ENCODE results near the gene C1QTNF8. TPM values are rescaled to one million over a fixed set of nuclear protein-coding genes. Genes with fewer than 3 reads are reported as not detected.

C1QTNF8 gene
- total and polyA plus RNA-seq, 11 donors = not detected

DNA sequence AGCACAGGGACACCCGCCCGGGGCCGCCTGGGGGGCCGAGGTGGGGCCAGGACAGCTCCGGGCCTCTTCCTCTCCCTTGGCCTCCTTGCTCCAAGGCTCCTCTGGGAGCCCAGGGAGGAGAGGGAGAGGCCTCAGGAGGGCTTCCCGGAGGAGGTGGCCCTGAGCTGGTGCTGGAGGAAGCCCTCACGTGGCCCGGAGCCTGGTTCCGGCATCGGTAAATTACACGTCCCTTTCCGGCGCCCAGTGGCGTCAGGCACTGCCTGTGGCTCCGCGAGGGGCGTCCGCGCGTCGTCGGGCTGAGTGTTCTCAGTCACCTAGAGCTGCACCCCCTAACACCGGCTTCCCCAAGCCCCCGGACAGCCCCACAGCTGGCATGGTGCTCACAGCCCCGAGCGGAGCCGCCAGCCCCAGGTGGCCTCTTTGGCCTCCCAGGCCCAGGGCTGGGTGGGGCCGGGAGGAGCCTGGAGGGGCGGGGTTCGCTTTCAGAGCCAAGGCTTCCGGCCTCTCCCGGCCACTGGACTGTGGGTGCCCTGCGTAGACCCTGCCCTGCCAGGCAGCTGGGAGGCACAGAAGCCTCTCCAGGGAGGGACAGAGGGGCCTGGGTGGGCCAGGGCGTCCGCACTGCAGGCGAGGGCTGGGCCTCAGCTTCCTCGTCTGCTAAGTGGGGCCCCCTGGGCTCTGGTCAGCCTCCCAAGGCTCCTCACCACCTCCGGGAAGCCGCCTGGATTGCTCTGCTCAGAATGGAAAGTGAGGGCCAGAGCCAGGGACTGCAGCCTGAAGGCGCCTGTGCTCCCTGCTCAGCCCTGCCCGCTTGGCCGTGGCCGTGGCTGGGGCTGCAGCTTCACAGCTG, 51.4 kb downstream of the C1QTNF8 start:
- Histone ChIP-seq H3K4me1 (peaks cover 0 to 37% (median 2%) of the 10 kb centered on the region in 12 donors), H3K27me3 (peaks cover 11 to 64% (median 26%) of the 10 kb centered on the region in 9 donors), H3K36me3 (no peaks in the 10 kb centered on the region), H3K27ac (no peak overlapping the region), H3K4me3 (no peak overlapping the region), H3K9me3 (peaks cover 0 to 9% (median 3%) of the 10 kb centered on the region in 12 donors)
- WGBS, 4 donors = 47 to 59% (median 55%) methylated on average over 15 to 43 of the region's 43 CpGs
- DNase-seq (no peak), ATAC-seq (peak in 1 of 4 donors; percentile 6)
- intact Hi-C loops (cut with DNase I) = no loop called here
- TF ChIP-seq, protein P1, sequence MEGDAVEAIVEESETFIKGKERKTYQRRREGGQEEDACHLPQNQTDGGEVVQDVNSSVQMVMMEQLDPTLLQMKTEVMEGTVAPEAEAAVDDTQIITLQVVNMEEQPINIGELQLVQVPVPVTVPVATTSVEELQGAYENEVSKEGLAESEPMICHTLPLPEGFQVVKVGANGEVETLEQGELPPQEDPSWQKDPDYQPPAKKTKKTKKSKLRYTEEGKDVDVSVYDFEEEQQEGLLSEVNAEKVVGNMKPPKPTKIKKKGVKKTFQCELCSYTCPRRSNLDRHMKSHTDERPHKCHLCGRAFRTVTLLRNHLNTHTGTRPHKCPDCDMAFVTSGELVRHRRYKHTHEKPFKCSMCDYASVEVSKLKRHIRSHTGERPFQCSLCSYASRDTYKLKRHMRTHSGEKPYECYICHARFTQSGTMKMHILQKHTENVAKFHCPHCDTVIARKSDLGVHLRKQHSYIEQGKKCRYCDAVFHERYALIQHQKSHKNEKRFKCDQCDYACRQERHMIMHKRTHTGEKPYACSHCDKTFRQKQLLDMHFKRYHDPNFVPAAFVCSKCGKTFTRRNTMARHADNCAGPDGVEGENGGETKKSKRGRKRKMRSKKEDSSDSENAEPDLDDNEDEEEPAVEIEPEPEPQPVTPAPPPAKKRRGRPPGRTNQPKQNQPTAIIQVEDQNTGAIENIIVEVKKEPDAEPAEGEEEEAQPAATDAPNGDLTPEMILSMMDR (IDR thresholded peaks at IDR 0.05) = no peak
- TF ChIP-seq POLR2A (IDR thresholded peaks at IDR 0.05) = no peak

DNA sequence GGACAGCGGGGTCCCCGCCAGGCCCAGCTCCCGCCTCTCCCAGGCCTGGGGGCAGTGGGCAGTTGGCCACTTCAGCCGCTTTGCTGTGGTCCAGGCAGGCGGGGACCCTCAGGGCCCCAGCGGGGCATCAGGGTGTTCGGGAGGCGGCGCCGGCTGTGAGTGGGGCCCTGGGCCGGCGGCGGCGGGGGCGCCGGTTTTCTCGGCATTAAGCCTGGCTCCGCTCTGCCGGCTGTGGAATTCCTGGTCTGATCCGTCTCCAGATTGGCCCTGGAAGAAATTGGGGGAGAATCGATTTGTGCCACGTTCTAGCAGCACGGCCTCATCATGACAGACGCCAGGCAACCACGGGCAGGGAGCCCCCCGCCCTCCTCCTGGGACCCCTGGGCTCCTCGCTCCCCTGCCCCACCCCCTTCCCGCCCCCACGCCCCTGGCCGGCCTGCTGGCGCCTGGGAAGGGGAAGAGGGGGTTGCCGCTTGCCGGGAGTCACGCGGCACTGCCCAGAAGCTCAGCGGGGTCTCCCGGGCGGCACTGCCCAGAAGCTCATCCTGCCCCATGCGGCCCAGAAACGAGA, 52.1 kb downstream of the C1QTNF8 start:
- no peak overlapping the region for H3K27ac ChIP-seq
- intact Hi-C loops (cut with DNase I) = no loop called here
- no peak overlapping the region for H3K4me3 ChIP-seq
- peaks cover 0 to 9% (median 3%) of the 10 kb centered on the region in 12 donors for H3K9me3 ChIP-seq
- H3K4me1 ChIP-seq = peaks cover 0 to 37% (median 2%) of the 10 kb centered on the region in 12 donors
- TF ChIP-seq, protein P1 (IDR thresholded peaks at IDR 0.05) = no peak
- no peak for TF ChIP-seq POLR2A (IDR thresholded peaks at IDR 0.05)
- no peak for ATAC-seq
- WGBS, 4 donors = 32 to 45% (median 38%) methylated on average over 1 to 40 of the region's 40 CpGs
- no peak for DNase-seq
- H3K27me3 ChIP-seq = peaks cover 11 to 64% (median 32%) of the 10 kb centered on the region in 9 donors
- H3K36me3 ChIP-seq = no peaks in the 10 kb centered on the region

DNA sequence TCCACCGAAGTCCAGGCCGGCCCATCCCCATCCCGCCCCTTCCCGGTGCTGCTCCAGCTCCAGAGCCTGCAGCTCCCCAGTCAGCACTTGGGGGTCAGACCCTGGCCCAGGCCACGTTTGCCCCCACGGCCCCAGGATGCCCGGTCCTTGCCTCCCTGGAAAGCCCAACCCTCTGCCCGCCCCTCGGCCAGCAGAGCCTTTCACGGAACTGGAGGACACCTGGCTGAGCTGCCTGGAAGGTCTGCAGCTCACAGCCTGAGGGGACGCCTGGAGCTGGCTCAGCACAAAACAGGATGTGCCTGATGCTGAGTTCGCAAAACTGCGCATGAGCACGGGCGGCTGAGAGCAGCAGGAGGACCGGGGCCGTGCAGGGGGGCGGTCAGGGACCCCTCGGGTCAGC, 53.2 kb downstream of the C1QTNF8 start:
- no peaks in the 10 kb centered on the region for H3K36me3 ChIP-seq
- H3K4me1 ChIP-seq = peaks cover 0 to 29% (median 0%) of the 10 kb centered on the region in 12 donors
- WGBS, 4 donors = 38 to 81% (median 45%) methylated on average over 4 to 19 of the region's 19 CpGs
- DNase-seq (no peak), ATAC-seq (no peak)
- H3K27ac ChIP-seq = no peak overlapping the region
- H3K4me3 ChIP-seq = no peak overlapping the region
- intact Hi-C loops (cut with DNase I) = no loop called here
- peaks cover 0 to 9% (median 3%) of the 10 kb centered on the region in 12 donors for H3K9me3 ChIP-seq
- no peak for TF ChIP-seq POLR2A (IDR thresholded peaks at IDR 0.05)
- TF ChIP-seq, protein P1 (IDR thresholded peaks at IDR 0.05) = no peak
- peaks cover 7 to 66% (median 37%) of the 10 kb centered on the region in 9 donors for H3K27me3 ChIP-seq

DNA sequence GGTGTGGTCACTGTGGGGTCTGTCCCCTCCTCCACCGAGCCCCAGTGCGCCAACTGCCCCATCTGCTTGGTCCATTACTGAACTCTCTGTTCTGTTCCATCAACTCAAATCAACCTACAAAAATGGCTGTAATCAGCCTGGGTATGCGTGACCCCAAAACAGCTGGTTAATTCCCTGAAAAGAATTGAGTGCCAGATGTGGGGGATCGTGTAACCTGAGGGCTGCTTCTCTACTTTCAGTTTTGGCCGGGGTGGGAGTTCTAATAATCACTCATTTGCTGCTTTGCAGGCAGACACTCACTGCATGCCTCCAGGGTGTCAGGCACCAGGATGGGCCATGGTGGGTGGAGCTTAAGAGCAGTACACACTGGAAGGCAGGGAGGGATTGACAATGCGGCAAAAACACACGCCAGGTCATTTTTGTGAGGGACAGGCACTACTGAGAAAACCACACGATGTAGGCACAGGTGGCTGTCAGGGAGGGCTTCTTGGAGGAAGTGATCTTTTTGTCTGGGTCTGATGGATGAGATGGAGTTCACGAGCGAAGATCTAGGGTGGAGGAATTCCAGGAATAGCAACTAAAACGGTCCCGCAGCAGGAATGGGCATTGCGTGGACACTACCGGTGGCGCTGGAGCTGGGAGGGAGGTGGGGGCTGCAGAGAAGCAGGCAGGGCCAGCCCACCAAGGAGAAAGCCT, 53.8 kb downstream of the C1QTNF8 start:
- TF ChIP-seq, protein P1 (IDR thresholded peaks at IDR 0.05) = no peak
- no peak for TF ChIP-seq POLR2A (IDR thresholded peaks at IDR 0.05)
- no peaks in the 10 kb centered on the region for H3K36me3 ChIP-seq

More for the DNA sequence above, 53.8 kb downstream of the C1QTNF8 start:
- no peak overlapping the region for H3K4me3 ChIP-seq
- H3K27ac ChIP-seq = no peak overlapping the region
- intact Hi-C loops (cut with DNase I) = no loop called here
- WGBS, 4 donors = 90 to 93% (median 92%) methylated on average over 15 of the region's 15 CpGs
- H3K27me3 ChIP-seq = peaks cover 7 to 64% (median 34%) of the 10 kb centered on the region in 9 donors
- peaks cover 0 to 29% (median 0%) of the 10 kb centered on the region in 12 donors for H3K4me1 ChIP-seq
- no peak for ATAC-seq
- peaks cover 0 to 9% (median 3%) of the 10 kb centered on the region in 12 donors for H3K9me3 ChIP-seq
- DNase-seq = no peak
